Left renal cortex interstitium (tissue), 4 donors: Measurements from ENCODE around the gene FADS1. TPM values are rescaled to one million over a fixed set of nuclear protein-coding genes. Genes with fewer than 3 reads are reported as not detected.

Source experiments
- DNase-seq, 4 donors: peaks; one replicate each; pipeline ENCODE4 v3.0.0-alpha.2; 2013; ENCODE audit warnings: low read depth in 4 of 4, low spot score in 2 of 4, missing footprints in 1 of 4
- polyA plus RNA-seq, 4 donors: library from polyadenylated mRNA; unstranded; fragments of 120-200 nt; gene quantifications; one replicate each; pipeline ENCODE4 v1.2.1, GENCODE V29; 2013; ENCODE audit not compliant: insufficient read length in 4 of 4

The FADS1 gene
- polyA plus RNA-seq, 4 donors, result 37.0 to 44.4 (median 43.7) TPM

DNA sequence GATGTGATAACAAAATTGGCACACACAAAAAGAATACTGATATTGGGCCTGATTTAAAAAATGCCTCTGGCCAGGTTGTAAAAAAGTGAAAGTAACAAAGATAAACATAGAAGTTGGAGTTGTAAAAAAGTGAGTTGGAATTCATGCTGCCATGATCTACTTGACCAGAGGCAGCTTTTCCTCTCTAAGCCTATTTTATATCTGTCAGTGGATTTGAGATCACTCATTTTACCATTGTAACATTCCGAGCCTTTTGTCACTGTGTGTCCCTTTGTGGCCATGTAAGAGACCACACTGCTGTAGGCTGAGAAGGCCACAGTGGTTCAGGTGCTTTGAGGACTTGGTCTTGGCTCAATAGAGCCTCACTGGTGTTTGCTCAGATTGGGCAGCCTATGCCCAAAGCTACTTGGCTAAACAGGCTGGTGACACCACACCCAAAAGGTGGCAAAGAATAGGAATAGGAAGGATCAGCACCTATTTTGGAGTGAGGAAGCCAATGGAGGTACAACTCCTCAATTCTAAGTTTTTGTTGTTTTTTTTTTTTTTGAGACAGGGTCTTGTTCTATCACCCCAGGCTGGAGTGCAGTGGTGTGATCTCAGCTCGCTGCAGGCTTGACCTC, 17.0 kb downstream of the FADS1 start:
- DNase-seq, result no peak

DNA sequence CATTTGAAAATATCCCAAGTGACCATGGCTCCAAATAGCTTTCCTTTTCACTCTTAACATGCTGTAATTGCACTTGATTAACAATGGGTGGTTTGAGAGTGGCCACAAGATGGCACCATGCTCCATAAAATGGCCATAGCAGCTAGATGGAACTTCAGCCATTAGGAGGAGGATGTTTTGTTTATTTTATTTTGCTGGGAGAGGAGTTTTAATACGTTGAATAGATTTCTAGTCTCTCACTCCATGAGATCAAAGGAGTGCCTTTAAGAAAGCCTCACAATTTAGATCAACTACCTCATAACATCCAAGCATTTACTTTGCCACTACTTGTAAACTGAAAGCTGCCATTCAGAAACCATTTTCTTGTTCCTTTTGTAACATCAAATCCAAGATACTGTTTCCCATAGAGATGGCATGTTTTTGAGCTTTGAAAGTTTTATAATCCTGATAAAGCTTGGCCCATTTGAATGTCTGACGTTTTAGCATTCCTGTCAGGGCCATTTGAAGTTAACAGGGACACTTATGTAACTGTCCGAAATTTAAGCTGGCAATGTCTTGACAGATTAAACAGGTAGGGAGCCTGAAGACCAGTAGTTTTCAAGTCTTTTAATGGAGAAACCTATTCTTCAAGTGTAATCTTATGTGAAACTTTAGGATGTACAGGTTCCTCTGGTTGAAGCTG, 19.4 kb downstream of the FADS1 start:
- DNase-seq, result peak in 1 of 4 donors; percentile 84

DNA sequence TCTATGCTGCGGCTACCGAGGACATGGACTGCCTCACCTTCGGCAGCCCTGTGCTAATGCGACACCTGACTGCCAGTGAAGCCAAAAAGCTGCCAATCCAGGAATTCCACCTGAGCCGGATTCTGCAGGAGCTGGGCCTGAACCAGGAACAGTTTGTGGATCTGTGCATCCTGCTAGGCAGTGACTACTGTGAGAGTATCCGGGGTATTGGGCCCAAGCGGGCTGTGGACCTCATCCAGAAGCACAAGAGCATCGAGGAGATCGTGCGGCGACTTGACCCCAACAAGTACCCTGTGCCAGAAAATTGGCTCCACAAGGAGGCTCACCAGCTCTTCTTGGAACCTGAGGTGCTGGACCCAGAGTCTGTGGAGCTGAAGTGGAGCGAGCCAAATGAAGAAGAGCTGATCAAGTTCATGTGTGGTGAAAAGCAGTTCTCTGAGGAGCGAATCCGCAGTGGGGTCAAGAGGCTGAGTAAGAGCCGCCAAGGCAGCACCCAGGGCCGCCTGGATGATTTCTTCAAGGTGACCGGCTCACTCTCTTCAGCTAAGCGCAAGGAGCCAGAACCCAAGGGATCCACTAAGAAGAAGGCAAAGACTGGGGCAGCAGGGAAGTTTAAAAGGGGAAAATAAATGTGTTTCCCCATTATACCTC, 20.8 kb downstream of the FADS1 start:
- no peak for DNase-seq

DNA sequence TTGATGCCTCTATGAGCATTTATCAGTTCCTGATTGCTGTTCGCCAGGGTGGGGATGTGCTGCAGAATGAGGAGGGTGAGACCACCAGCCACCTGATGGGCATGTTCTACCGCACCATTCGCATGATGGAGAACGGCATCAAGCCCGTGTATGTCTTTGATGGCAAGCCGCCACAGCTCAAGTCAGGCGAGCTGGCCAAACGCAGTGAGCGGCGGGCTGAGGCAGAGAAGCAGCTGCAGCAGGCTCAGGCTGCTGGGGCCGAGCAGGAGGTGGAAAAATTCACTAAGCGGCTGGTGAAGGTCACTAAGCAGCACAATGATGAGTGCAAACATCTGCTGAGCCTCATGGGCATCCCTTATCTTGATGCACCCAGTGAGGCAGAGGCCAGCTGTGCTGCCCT, 21.3 kb downstream of the FADS1 start:
- DNase-seq, result no peak

DNA sequence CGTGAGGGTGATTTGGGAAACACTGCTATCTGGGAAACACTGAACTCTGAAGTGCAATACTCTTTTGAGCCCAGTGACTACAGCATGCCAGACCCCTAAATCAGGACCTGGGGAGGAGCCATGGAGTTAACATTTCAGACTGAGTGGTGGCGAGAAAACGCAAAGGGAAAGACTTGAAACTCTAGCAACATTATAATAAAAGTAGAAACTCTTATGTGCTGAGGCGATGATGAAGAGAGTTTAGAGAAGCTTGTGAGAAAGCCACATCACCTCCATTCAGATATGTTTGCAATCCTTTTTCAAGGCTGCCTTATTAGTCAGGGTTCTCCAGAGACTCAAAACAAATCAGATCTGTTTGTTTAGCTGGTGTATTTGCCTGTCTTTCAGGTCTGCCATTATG, 22.2 kb downstream of the FADS1 start:
- DNase-seq, result no peak

DNA sequence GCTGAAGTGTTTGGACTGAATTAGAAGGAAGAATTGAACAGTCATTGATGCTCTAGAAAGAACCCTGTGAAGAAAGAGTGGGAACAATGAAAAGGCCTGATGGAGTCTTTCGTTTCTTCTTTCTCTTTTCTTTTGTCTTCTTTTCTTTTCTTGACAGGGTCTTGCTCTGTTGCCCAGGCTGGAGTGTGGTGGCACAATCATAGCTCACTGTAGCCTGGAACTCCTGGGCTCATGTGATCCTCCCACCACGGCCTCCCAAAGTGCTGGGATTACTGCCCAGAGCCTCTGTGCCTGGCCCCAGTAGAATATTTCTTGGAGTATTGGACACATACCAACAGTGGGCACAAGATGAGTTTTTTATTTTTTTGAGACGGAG, 23.0 kb downstream of the FADS1 start:
- no peak for DNase-seq

DNA sequence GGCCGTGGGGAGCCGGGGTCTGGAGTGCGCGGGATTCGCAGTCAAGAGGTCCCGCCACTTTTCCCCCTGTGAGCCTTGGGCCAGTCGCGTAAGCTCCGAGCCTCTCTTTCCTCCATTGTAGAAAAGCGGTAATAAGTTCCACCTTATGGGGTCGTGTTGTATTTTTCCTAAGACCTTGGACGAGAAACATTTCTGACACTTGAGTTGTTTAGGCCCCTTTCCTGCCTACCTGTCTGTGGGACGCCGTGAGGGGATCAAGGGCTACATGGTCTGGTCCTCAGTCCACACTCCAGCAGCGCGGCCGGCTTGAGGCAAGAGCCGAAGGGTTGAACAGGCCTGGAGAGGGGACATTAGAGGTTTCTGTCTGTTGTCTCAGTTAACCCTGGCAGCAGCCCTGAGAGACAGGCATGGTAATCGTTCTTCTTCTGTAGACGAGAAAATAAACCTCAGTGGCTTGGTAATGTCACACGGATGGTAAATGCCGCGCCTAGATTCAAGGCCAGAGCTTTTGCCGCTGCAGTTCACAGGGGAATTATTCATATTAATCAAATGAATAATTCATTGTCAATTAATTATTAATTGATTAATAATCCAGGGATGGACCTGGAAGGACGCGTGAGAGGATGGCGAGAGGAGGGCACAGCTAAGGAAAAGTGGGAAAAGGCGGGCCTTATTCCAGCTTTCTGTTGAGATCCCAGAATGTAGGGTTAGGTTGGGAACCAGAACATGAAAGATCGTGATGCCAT, 23.5 kb downstream of the FADS1 start:
- DNase-seq, result no peak

DNA sequence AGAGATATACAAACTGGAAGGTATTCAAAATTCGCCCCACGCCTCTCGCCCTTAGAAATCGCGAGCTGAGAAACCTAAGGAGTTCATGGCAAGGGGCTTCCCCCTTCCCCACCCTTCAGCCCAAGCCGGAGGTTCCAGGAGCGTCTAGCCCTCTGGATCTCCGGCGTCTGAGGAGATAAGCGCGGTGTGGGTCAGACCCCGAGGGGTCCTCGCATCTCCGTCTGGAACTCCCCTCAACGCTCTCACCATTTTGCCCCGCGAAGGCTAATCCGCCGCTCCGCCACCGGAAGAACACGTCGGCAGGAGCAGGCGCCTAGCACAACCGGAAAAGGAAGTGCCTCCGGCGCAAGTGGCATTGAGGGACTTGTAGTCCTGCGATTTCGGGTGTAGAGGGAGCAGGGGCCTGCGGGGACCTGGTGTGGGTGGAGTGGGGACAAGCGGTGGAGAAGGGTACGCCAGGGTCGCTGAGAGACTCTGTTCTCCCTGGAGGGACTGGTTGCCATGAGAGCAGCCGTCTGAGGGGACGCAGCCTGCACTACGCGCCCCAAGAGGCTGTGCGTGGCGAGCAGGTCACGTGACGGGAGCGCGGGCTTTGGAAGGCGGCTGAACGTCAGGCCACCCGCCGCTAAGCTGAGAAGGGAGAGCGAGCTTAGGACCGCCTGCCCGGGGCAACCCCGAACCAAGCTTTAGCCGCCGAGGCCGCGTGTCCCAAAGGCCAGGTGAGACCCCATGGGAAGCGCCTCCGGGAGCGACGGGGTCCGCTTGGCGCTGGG, 24.3 kb downstream of the FADS1 start, which contains the start of the genes FEN1 and TMEM258:
Gene FEN1 (plus strand): TSS at position 602 of the 773 bp plus-strand sequence. CDS start 2,451 bp downstream, outside the sequence.
Gene TMEM258 (minus strand): TSS at position 290 of the 773 bp plus-strand sequence. CDS start 41 bp downstream, at position 249.
- peak; percentile 90 to 94 (median 94) for DNase-seq

DNA sequence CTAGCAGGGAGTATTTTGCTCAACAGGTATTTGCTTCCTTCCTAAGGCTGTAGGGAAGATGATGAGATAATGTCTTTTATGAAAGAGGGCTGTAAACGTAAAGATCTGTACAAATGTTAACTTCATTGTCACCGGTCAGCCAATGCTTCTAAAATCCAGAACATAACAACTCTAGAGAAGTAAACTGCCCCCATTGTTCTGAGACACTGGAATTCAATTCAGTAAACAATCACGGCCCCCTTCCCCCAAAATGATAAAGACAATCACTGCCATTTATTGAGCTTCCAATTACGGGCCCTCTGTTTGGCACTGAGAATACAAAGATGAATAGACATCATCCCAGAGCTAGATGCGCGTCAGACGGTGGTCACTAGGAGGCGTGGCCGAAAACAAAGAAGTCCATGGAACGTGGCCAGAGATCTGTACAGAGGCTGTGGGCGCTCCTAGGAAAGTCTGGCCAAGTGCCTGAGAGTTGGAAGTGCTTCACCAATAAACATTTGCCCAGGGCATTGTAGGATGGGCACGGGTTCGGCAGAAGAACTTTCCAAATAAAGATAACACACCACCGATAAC, 25.0 kb downstream of the FADS1 start:
- peak in 1 of 4 donors; percentile 78 for DNase-seq

DNA sequence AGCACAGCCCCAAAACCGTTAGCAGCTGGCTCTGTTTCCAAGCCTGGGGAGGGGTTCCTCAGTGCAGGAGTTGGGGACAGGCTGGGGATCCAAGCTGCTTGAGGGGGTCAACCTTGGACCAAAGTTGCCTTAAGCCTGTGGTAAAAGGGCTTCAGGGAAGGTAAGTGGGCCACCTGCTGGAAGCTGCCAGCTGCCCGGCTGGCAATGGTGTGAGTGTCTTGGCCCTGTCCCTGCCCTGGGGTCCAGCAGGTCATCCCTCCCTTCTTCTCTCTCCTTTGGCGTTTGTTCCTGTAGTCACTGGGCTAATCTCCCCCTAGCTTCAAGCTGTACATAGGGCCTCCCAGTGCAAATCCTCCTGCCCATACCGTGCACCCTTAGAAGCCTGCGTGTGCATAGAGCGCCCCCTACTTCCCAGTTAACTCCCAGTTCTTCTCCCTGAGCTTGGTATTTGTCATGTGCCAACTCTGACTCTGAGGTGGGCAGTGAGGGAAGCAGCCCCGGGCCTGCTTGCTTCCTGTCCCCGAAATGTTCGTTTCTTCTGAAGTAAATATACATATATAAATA, 28.8 kb downstream of the FADS1 start:
- DNase-seq, result no peak

DNA sequence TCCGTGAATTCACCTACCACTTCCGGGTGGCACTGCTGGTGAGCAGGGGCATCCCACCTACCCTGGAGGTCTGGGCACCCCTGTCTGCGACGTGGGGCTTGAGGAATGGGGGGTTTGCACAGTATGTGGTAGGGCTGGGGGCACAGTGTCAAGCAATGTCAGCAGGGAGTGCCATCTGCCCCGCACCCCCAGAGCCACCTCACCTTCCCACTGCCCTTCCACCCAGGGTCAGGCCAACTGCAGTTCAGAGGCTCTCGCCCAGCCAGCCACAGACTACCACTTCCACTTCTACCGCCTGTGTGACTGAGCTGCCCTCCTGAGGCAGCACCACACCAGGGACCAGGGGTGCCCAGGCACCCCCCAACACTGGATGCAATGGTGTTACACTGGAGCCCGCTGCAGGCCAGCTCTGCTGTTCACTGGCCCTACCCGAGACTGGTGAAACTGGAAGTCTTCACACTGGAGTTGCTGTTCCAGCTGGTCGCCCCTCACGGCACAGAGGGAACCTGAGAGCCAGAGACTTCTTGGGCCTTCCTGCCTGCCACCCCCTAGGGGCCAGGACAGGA, 30.9 kb downstream of the FADS1 start:
- no peak for DNase-seq

DNA sequence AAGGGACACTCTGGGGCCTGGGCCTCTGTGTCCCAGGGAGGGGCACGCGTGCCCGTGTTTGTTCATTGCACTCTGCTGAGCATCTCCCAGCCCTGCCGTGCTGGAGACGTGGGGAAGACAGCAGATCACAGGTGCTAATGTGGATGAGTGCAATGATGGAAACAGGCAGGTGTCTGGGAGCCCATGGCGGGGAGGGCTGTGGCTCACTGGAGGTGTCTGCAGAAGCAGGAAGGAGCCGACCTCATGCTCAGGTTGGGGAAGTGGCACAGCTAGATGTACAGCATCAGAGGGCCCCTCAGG, 32.3 kb downstream of the FADS1 start:
- DNase-seq, result no peak

DNA sequence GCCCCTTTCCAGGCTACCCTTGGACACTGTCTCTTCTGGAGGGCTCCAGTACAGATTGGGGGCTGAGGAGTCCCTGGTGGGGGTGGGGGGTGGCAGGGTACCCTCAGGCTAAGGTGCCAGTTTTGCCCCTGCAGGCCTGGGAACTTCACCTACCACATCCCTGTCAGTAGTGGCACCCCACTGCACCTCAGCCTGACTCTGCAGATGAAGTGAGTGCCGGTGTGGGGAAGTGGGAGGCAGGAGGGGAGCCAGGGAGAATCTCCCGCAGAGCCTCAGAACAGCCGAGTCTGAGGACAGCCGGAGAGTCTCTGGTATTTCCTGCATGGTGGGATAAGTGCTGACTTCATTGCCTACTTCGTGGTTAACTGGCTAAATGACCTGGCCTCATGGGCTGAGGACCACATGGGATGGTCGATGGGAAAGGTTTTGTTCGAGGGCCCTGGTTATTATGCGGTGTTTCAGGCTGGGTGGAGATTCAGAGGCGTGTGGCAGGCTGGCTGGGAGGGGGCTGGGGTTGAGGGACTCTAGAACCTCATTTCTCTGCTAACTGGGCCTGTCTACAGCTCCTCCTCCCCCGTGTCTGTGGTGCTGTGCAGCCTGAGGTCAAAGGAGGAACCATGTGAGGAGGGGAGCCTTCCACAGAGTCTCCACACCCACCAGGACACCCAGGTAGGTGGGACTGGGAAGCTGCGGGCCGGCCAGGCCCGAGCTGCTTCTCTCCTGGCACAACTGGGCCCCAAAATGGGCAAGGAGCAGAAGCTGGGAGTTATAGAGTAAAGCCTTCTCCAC, 32.9 kb downstream of the FADS1 start:
- DNase-seq, result no peak

DNA sequence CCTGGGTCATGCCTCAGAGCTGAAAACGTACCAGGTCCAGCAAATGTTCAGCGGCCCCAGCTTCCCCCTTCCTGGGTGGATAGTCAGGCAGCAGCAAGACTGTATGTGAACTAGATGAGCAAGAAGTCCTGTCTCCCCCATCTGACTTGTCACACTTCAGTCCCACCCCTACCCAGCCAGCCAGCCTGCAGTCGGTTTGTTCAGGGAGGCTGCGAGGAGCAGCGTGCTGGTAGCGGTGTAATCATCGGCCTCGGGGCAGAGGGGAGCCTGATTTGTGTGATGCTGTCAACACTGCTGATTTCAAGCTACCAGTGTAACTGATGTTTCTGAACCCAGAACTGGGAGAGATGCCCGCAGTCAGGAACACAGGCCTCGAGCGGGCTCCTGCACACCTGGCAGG, 34.0 kb downstream of the FADS1 start:
- no peak for DNase-seq

DNA sequence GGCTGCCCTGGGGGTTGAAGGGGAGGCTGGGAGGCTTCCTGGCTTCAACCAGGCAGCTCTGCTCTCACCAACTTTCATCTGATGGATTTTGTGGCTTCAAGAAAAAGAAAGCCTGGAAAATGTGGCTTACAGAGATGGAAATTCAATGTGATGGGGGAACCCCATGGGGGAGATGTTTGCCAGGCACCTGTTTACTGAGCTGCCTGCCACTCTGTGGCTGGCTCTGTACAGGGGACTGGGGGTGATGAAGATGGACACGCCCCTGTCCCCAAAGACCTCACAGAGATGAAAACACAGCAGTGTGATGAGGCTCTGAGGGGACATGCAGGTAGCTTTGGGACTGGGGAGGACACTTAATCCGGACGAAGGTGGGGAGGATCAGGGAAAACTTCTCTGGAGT, 34.5 kb downstream of the FADS1 start:
- DNase-seq, result no peak

DNA sequence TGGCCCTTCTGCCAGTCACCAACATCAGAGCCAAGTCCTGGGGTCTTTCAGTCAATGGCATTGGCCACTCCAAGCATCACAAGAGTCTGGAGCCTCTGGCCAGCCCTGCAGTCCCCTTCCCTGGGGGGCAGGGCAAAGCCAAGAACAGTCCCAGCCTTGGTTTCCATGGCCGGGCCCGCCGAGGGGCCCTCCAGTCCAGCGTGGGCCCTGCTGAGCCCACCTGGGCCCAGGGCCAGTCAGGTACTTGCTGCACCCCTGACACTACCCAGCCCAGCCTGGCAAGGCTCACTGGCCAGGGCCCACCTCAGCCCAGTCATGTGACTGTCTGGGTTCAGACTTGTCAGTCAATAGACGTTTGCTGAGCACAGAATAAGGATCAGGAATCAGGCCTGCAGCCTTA, 35.2 kb downstream of the FADS1 start:
- DNase-seq, result no peak

DNA sequence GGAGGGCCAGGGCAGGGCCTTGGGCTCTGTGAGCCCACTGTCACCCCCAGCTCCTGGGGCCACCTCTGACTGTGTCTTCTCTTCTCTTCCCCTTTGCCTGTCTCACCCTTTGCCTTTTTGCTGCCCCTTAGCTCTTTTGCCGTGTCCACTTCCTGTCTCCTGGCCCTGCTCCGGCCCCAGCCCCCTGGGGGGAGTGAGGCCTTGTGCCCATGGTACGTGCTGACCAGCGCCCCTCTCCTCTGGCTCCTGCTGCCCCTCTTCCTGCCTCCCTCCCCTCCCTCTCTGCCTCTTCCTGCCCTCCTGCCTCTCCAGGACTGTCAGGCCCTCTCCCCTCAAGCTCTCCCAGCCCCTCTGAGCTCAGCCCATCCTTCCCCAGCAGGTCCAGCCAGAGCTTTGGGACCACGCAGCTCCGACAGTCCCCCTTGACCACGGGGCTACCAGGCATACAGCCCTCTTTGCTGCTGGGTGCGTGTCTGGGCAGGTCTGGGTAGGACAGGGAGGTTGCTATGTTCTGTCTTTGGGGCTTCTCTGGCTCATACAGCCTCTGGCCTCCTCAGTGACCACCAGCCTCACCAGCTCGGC, 36.1 kb downstream of the FADS1 start:
- DNase-seq, result no peak
